Gastroesophageal sphincter (tissue), 3 donors: ENCODE measurements around the gene GATA1.

Experiments
- EP300 ChIP-seq: sonication (generic); formaldehyde crosslinking; IDR thresholded peaks from one replicate; pipeline ENCODE4 v1.6.1; 2017; ENCODE audit warnings: antibody characterized with exemption, mild to moderate bottlenecking
- POLR2A ChIP-seq, 2 donors: fragments of 450-650 bp; IDR thresholded peaks; one replicate each; pipeline ENCODE4 v1.6.1; 2017; ENCODE audit warnings: antibody characterized with exemption in 2 of 2, mild to moderate bottlenecking in 2 of 2, moderate library complexity in 1 of 2
- POLR2AphosphoS5 ChIP-seq: sonication (generic); formaldehyde crosslinking; IDR thresholded peaks from one replicate; pipeline ENCODE4 v1.6.1; 2017; ENCODE audit warnings: antibody characterized with exemption
- TF ChIP-seq, protein P1 (sequence below), 4 experiments: fragments of 200-600 bp in 2 of 4; fragments of 450-650 bp in 2 of 4; sonication (generic) in 1 of 4; IDR thresholded peaks; one replicate each; pipeline ENCODE4 v1.5.1; 2017 to 2019; ENCODE audit warnings: antibody characterized with exemption in 4 of 4, mild to moderate bottlenecking in 2 of 4, moderate library complexity in 2 of 4

DNA sequence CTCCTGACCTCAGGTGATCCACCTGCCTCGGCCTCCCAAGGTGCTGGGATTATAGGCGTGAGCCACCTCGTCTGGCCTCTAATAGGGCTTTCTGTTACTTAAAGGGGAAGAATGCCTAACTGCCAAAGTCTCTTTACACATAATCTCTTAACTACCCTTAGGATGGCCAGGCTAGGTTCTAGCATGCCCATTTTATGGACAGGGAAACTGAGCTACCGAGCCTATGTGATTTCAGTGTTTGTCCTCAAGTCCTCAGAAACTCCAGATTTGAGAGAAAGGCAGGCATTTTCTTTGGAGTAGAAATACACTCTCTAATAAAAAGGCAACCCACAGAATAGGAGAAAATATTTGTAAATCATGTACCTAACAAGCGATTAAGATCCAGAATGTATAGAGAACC lies 37.2 kb upstream of the GATA1 start:
- TF ChIP-seq, protein P1, sequence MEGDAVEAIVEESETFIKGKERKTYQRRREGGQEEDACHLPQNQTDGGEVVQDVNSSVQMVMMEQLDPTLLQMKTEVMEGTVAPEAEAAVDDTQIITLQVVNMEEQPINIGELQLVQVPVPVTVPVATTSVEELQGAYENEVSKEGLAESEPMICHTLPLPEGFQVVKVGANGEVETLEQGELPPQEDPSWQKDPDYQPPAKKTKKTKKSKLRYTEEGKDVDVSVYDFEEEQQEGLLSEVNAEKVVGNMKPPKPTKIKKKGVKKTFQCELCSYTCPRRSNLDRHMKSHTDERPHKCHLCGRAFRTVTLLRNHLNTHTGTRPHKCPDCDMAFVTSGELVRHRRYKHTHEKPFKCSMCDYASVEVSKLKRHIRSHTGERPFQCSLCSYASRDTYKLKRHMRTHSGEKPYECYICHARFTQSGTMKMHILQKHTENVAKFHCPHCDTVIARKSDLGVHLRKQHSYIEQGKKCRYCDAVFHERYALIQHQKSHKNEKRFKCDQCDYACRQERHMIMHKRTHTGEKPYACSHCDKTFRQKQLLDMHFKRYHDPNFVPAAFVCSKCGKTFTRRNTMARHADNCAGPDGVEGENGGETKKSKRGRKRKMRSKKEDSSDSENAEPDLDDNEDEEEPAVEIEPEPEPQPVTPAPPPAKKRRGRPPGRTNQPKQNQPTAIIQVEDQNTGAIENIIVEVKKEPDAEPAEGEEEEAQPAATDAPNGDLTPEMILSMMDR (IDR thresholded peaks at IDR 0.05) = no peak
- TF ChIP-seq POLR2A (IDR thresholded peaks at IDR 0.05) = no peak
- TF ChIP-seq EP300 = no peak
- no peak for TF ChIP-seq POLR2AphosphoS5
